CD4-positive, alpha-beta T cell treated with Interferon alpha-2 for 1 hour (primary cell): Measurements from ENCODE around the gene PARL.

Experiments
- DNase-seq, 2 donors: peaks; one replicate each; pipeline ENCODE4 v3.0.0-alpha.2; 2020 to 2022

PARL gene

GRCh38 chr3:183782576-183783276, 102.0 kb downstream of the PARL start:
- DNase-seq, result no peak

GRCh38 chr3:183781246-183781645, 103.4 kb downstream of the PARL start:
- no peak for DNase-seq

GRCh38 chr3:183779896-183780465, 104.7 kb downstream of the PARL start:
- DNase-seq, result no peak
